ENCODE results near the gene LZTS2. TPM values are rescaled to one million over a fixed set of nuclear protein-coding genes. Genes with fewer than 3 reads are reported as not detected.
"Not testable (repeated sequence)": the region's sequence is repeated elsewhere in the genome, so short reads cannot be mapped to it uniquely, and the experiment has no call there.

The LZTS2 gene
- total RNA-seq, 1 donor from 2014 or later, result 35.6 TPM

- Histone ChIP-seq H3K4me3 (peak overlapping the region; percentile 76), H3K36me3 (peaks cover 11% of the 10 kb centered on the region), H3K4me1 (peaks cover 17% of the 10 kb centered on the region), H3K27me3 (ENCODE audit: low read depth) (no peaks in the 10 kb centered on the region), H3K9me3 (replicated peaks) (no peaks in the 10 kb centered on the region), H3K27ac (replicated peaks) (no peak overlapping the region)
- no peak for DNase-seq
- intact Hi-C loops (cut with micrococcal nuclease), result no loop called here
- TF ChIP-seq, protein P1, sequence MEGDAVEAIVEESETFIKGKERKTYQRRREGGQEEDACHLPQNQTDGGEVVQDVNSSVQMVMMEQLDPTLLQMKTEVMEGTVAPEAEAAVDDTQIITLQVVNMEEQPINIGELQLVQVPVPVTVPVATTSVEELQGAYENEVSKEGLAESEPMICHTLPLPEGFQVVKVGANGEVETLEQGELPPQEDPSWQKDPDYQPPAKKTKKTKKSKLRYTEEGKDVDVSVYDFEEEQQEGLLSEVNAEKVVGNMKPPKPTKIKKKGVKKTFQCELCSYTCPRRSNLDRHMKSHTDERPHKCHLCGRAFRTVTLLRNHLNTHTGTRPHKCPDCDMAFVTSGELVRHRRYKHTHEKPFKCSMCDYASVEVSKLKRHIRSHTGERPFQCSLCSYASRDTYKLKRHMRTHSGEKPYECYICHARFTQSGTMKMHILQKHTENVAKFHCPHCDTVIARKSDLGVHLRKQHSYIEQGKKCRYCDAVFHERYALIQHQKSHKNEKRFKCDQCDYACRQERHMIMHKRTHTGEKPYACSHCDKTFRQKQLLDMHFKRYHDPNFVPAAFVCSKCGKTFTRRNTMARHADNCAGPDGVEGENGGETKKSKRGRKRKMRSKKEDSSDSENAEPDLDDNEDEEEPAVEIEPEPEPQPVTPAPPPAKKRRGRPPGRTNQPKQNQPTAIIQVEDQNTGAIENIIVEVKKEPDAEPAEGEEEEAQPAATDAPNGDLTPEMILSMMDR (IDR thresholded peaks at IDR 0.05; ENCODE audit: borderline replicate concordance), result no peak
These were observed 29.3 kb upstream of the LZTS2 start for GRCh38 chr10:100970076-100970913.

GRCh38 chr10:100970914-100971811, 28.4 kb upstream of the LZTS2 start:
- Histone ChIP-seq H3K9me3 (replicated peaks) (no peaks in the 10 kb centered on the region), H3K4me3 (no peak overlapping the region), H3K27ac (replicated peaks) (no peak overlapping the region), H3K4me1 (peaks cover 17% of the 10 kb centered on the region), H3K27me3 (ENCODE audit: low read depth) (no peaks in the 10 kb centered on the region), H3K36me3 (peaks cover 5% of the 10 kb centered on the region)
- DNase-seq, result no peak
- intact Hi-C loops (cut with micrococcal nuclease), result no loop called here
- TF ChIP-seq, protein P1 (IDR thresholded peaks at IDR 0.05; ENCODE audit: borderline replicate concordance), result no peak

- peaks cover 17% of the 10 kb centered on the region for H3K4me1 ChIP-seq
- DNase-seq, result no peak
- TF ChIP-seq, protein P1 (IDR thresholded peaks at IDR 0.05; ENCODE audit: borderline replicate concordance), result no peak
- intact Hi-C loops (cut with micrococcal nuclease), result no loop called here
- H3K9me3 ChIP-seq (replicated peaks), result no peaks in the 10 kb centered on the region
- no peaks in the 10 kb centered on the region for H3K36me3 ChIP-seq
- H3K27ac ChIP-seq (replicated peaks), result no peak overlapping the region
- H3K4me3 ChIP-seq, result no peak overlapping the region
- no peaks in the 10 kb centered on the region for H3K27me3 ChIP-seq (ENCODE audit: low read depth)
These were observed 27.3 kb upstream of the LZTS2 start for GRCh38 chr10:100972115-100972903.

- H3K27ac ChIP-seq (replicated peaks), result no peak overlapping the region
- no peaks in the 10 kb centered on the region for H3K9me3 ChIP-seq (replicated peaks)
- no peaks in the 10 kb centered on the region for H3K27me3 ChIP-seq (ENCODE audit: low read depth)
- intact Hi-C loops (cut with micrococcal nuclease), result no loop called here
- no peak for DNase-seq
- no peak overlapping the region for H3K4me3 ChIP-seq
- peaks cover under 1% of the 10 kb centered on the region for H3K36me3 ChIP-seq
- TF ChIP-seq, protein P1 (IDR thresholded peaks at IDR 0.05; ENCODE audit: borderline replicate concordance), result no peak
- peaks cover 17% of the 10 kb centered on the region for H3K4me1 ChIP-seq
These were observed 26.6 kb upstream of the LZTS2 start for GRCh38 chr10:100972904-100973535.

DNA sequence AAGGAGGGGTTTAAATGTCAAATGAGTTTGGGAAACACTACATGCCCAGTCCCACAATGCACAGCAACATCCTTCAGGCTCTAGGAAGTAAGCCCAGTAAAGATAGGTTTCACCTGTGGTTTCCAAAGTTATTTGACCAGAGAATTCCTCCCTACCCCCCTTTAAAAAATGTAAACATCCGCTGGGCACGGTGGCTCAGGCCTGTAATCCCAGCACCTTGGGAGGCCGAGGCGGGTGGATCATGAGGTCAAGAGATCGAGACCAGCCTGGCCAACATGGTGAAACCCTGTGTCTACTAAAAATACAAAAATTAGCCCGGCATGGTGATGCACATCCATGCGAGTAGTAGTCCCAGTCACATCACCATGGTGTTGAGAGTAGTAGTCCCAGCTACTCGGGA, 24.2 kb upstream of the LZTS2 start:
- H3K27ac ChIP-seq (replicated peaks); H3K4me1 ChIP-seq; intact Hi-C loops (cut with micrococcal nuclease); H3K27me3 ChIP-seq (ENCODE audit: low read depth); H3K4me3 ChIP-seq; H3K9me3 ChIP-seq (replicated peaks); DNase-seq: not testable (repeated sequence)
- peaks cover 23% of the 10 kb centered on the region for H3K36me3 ChIP-seq

All from left ventricle myocardium inferior (tissue), 1 donor.